Stimulated activated CD4-positive, alpha-beta T cell treated with anti-CD3 and anti-CD28 coated beads, Interleukin-1b, Interleukin-23, amount 100 ng/mL, for 1 hour (primary cell): ENCODE measurements around the gene GPS1.

Experiments used
- DNase-seq, 2 donors: peaks; one replicate each; pipeline ENCODE4 v3.0.0-alpha.2; 2020; ENCODE audit warnings: low read depth in 2 of 2

GPS1 gene

GRCh38 chr17:82051776-82052637 lies at the start of gene GPS1, which contains the start of gene RFNG:
TSS of gene GPS1 (plus strand) at chr17:82051898. CDS start at chr17:82051932, 34 bp downstream.
TSS of gene RFNG (minus strand) at chr17:82051811. CDS start at chr17:82051766, 45 bp downstream.
- DNase-seq, result peak; percentile 53 to 75

- no peak for DNase-seq
Measured at GRCh38 chr17:82003411-82004381, 48.0 kb upstream of the GPS1 start.

- DNase-seq, result no peak
Measured at GRCh38 chr17:82004517-82005455, 46.9 kb upstream of the GPS1 start.

- DNase-seq, result no peak
Measured at GRCh38 chr17:82005701-82006348, 45.9 kb upstream of the GPS1 start.

GRCh38 chr17:82006468-82007227 lies 45.0 kb upstream of the GPS1 start:
- no peak for DNase-seq

- no peak for DNase-seq
Measured at GRCh38 chr17:82007228-82007494, 44.5 kb upstream of the GPS1 start.

GRCh38 chr17:82007495-82008257 lies 44.0 kb upstream of the GPS1 start:
- DNase-seq, result no peak

GRCh38 chr17:82008258-82008940 lies 43.3 kb upstream of the GPS1 start:
- no peak for DNase-seq

- no peak for DNase-seq
Measured at GRCh38 chr17:82008941-82009405, 42.7 kb upstream of the GPS1 start.

GRCh38 chr17:82009413-82009812 lies 42.3 kb upstream of the GPS1 start:
- DNase-seq, result no peak

- DNase-seq, result no peak
Measured at GRCh38 chr17:82010575-82011525, 40.8 kb upstream of the GPS1 start.

- no peak for DNase-seq
Measured at GRCh38 chr17:82011617-82012187, 40.0 kb upstream of the GPS1 start.

- no peak for DNase-seq
Measured at GRCh38 chr17:82012261-82012639, 39.4 kb upstream of the GPS1 start.

GRCh38 chr17:82012640-82013295 lies 38.9 kb upstream of the GPS1 start:
- DNase-seq, result no peak

GRCh38 chr17:82013341-82013740 lies 38.4 kb upstream of the GPS1 start:
- no peak for DNase-seq

- DNase-seq, result no peak
Measured at GRCh38 chr17:82013772-82014321, 37.9 kb upstream of the GPS1 start.
